ENCODE data around the gene SH3RF3. TPM values are rescaled to one million over a fixed set of nuclear protein-coding genes. Genes with fewer than 3 reads are reported as not detected.

SH3RF3 gene
- total and polyA plus RNA-seq, 2 of the 13 experiments (the other 11 are each of a cell fraction or from before 2014, with no cell fraction given): 0.04 TPM; not detected in 1

GRCh38 chr2:109419171-109419756 is 290.3 kb downstream of the SH3RF3 start:
- no TSS peak for BruUV-seq (replicated peaks)
- Histone ChIP-seq H3K27ac (ENCODE audit: extremely low read length, insufficient read depth, low read length) (no peak overlapping the region), H3K36me3 (replicated peaks in 1 of 2; ENCODE audit: control insufficient read depth in 1 of 2, insufficient read depth in 2 of 2, low read length in 2 of 2) (no peaks in the 10 kb centered on the region), H3K9me3 (ENCODE audit: low read length) (no peaks in the 10 kb centered on the region), H3K27me3 (ENCODE audit: control insufficient read depth in 1 of 2, insufficient read depth in 2 of 2, low read length in 2 of 2) (peaks cover 1 to 9% of the 10 kb centered on the region in 2 experiments; a peak in 3 of 5 replicates), H2AFZ (ENCODE audit: low read length) (no peak overlapping the region), H4K20me1 (ENCODE audit: insufficient read depth, low read length) (no peaks in the 10 kb centered on the region), H3K9ac (ENCODE audit: insufficient read depth, low read depth, low read length) (no peak overlapping the region), H3K4me1 (ENCODE audit: insufficient read depth, low read length) (peaks cover 9% of the 10 kb centered on the region; the same call in 1 of the 2 replicates), H3K4me2 (ENCODE audit: low read depth, low read length) (no peak overlapping the region), H3K79me2 (ENCODE audit: insufficient read depth, low read length) (no peaks in the 10 kb centered on the region), H3K4me3 (replicated peaks in 1 of 3; ENCODE audit: insufficient read depth in 1 of 3, low read depth in 2 of 3, low read length in 3 of 3) (no peak overlapping the region)
- FAIRE-seq (no peak), DNase-seq (ENCODE audit: low spot score) (no peak), ATAC-seq (no peak)
- in situ Hi-C loops (cut with HindIII; ENCODE audit: extremely low pct_ligation_motif_present, low pct_unique_long_range_greater_than_20kb) (no loop called here), intact Hi-C loops (cut with micrococcal nuclease; ENCODE audit: unreplicated experiment) (no loop called here)
- 47% methylated on average over 15 of the region's 15 CpGs for WGBS (ENCODE audit: low lambda C conversion rate)
- POLR2A ChIA-PET: no interaction called here
- CTCF ChIA-PET (ENCODE audit: low intra/inter-chr PET ratio, low total read pairs): no interaction called here
- TF ChIP-seq ZNF614 (CRISPR knock-in tag; IDR thresholded peaks at IDR 0.05; ENCODE audit: borderline replicate concordance) (no peak), NCOA1 (CRISPR knock-in tag; IDR thresholded peaks at IDR 0.05) (no peak), ISX (CRISPR knock-in tag; conservative IDR thresholded peaks at IDR 0.05) (no peak), ZNF646 (CRISPR knock-in tag; IDR thresholded peaks at IDR 0.05) (no peak), KDM6A (CRISPR knock-in tag; IDR thresholded peaks at IDR 0.05; ENCODE audit: low read depth) (no peak), ZNF746 (CRISPR knock-in tag; IDR thresholded peaks at IDR 0.05) (no peak), SP140L (CRISPR knock-in tag; IDR thresholded peaks at IDR 0.05; ENCODE audit: borderline replicate concordance) (no peak), ZNF589 (CRISPR knock-in tag; conservative IDR thresholded peaks at IDR 0.05) (no peak), MEIS1 (CRISPR knock-in tag; IDR thresholded peaks at IDR 0.05; ENCODE audit: borderline replicate concordance) (no peak), RFXANK (CRISPR knock-in tag; IDR thresholded peaks at IDR 0.05) (no peak)
- TF ChIP-seq, protein P1, sequence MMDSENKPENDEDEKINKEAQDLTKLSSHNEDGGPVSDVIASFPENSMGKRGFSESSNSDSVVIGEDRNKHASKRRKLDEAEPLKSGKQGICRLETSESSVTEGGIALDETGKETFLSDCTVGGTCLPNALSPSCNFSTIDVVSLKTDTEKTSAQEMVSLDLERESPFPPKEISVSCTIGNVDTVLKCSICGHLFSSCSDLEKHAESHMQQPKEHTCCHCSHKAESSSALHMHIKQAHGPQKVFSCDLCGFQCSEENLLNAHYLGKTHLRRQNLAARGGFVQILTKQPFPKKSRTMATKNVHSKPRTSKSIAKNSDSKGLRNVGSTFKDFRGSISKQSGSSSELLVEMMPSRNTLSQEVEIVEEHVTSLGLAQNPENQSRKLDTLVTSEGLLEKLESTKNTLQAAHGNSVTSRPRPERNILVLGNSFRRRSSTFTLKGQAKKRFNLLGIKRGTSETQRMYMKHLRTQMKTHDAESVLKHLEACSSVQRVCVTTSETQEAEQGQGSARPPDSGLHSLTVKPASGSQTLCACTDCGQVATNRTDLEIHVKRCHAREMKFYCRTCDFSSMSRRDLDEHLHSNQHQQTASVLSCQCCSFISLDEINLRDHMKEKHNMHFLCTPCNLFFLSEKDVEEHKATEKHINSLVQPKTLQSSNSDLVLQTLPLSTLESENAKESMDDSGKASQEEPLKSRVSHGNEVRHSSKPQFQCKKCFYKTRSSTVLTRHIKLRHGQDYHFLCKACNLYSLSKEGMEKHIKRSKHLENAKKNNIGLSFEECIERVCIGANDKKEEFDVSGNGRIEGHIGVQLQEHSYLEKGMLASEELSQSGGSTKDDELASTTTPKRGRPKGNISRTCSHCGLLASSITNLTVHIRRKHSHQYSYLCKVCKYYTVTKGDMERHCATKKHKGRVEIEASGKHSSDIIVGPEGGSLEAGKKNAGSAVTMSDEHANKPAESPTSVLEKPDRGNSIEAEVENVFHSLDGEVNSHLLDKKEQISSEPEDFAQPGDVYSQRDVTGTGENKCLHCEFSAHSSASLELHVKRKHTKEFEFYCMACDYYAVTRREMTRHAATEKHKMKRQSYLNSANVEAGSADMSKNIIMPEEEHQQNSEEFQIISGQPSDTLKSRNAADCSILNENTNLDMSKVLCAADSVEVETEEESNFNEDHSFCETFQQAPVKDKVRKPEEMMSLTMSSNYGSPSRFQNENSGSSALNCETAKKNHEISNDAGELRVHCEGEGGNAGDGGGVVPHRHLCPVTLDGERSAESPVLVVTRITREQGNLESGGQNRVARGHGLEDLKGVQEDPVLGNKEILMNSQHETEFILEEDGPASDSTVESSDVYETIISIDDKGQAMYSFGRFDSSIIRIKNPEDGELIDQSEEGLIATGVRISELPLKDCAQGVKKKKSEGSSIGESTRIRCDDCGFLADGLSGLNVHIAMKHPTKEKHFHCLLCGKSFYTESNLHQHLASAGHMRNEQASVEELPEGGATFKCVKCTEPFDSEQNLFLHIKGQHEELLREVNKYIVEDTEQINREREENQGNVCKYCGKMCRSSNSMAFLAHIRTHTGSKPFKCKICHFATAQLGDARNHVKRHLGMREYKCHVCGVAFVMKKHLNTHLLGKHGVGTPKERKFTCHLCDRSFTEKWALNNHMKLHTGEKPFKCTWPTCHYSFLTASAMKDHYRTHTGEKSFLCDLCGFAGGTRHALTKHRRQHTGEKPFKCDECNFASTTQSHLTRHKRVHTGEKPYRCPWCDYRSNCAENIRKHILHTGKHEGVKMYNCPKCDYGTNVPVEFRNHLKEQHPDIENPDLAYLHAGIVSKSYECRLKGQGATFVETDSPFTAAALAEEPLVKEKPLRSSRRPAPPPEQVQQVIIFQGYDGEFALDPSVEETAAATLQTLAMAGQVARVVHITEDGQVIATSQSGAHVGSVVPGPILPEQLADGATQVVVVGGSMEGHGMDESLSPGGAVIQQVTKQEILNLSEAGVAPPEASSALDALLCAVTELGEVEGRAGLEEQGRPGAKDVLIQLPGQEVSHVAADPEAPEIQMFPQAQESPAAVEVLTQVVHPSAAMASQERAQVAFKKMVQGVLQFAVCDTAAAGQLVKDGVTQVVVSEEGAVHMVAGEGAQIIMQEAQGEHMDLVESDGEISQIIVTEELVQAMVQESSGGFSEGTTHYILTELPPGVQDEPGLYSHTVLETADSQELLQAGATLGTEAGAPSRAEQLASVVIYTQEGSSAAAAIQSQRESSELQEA (CRISPR knock-in tag; IDR thresholded peaks at IDR 0.05; ENCODE audit: not compliant biosample characterization): no peak
